ENCODE data around the gene YARS1.

YARS1 gene

GRCh38 chr1:32817159-32817814 is at the start of gene YARS1, which contains the start of gene S100PBP:
Gene YARS1, minus strand, starts transcription at chr1:32817358. Its CDS starts 114 bp downstream, at chr1:32817244.
Gene S100PBP, plus strand, starts transcription at chr1:32817653. Its CDS starts 8,447 bp downstream, at chr1:32826100.
- DNase-seq (ENCODE audit: low read depth), result peak; percentile 98

- DNase-seq (ENCODE audit: low read depth), result no peak
Measured at GRCh38 chr1:32865639-32866405, 48.7 kb upstream of the YARS1 start.

GRCh38 chr1:32864375-32865019 is 47.3 kb upstream of the YARS1 start:
- no peak for DNase-seq (ENCODE audit: low read depth)

GRCh38 chr1:32863881-32864245 is 46.7 kb upstream of the YARS1 start:
- DNase-seq (ENCODE audit: low read depth), result no peak

GRCh38 chr1:32863218-32863880 is 46.2 kb upstream of the YARS1 start:
- DNase-seq (ENCODE audit: low read depth), result no peak

- DNase-seq (ENCODE audit: low read depth), result peak; percentile 19
Measured at GRCh38 chr1:32861904-32862695, 44.9 kb upstream of the YARS1 start.

GRCh38 chr1:32860566-32860965 is 43.4 kb upstream of the YARS1 start:
- DNase-seq (ENCODE audit: low read depth), result no peak

GRCh38 chr1:32859915-32860314 is 42.8 kb upstream of the YARS1 start:
- no peak for DNase-seq (ENCODE audit: low read depth)

- DNase-seq (ENCODE audit: low read depth), result no peak
Measured at GRCh38 chr1:32858791-32859190, 41.6 kb upstream of the YARS1 start.

GRCh38 chr1:32858136-32858535 is 41.0 kb upstream of the YARS1 start:
- DNase-seq (ENCODE audit: low read depth), result no peak

GRCh38 chr1:32855861-32856617 is 38.9 kb upstream of the YARS1 start:
- DNase-seq (ENCODE audit: low read depth), result no peak

GRCh38 chr1:32848354-32849063 is 31.4 kb upstream of the YARS1 start:
- no peak for DNase-seq (ENCODE audit: low read depth)

GRCh38 chr1:32831878-32832277 is 14.7 kb upstream of the YARS1 start:
- DNase-seq (ENCODE audit: low read depth), result no peak

- DNase-seq (ENCODE audit: low read depth), result no peak
Measured at GRCh38 chr1:32830092-32830852, 13.1 kb upstream of the YARS1 start.

GRCh38 chr1:32828341-32828740 is 11.2 kb upstream of the YARS1 start:
- no peak for DNase-seq (ENCODE audit: low read depth)

- DNase-seq (ENCODE audit: low read depth), result no peak
Measured at GRCh38 chr1:32825181-32825580, 8.0 kb upstream of the YARS1 start.

GRCh38 chr1:32818804-32819541 is 1.8 kb upstream of the YARS1 start:
- DNase-seq (ENCODE audit: low read depth), result no peak

Measured in fibroblast of gingiva (primary cell).